GM10266 (cell line): ENCODE results near the gene IFNW1.

Source experiments
- DNase-seq: peaks from one replicate; pipeline ENCODE4 v3.0.0; 2012; ENCODE audit errors: extremely low spot score
- CTCF ChIP-seq: IDR thresholded peaks from 2 replicates; pipeline ENCODE4 v1.5.1; 2012; ENCODE audit warnings: mild to moderate bottlenecking, low read depth; ENCODE audit not compliant: control insufficient read depth, insufficient read depth; ENCODE audit errors: missing control alignments

The IFNW1 gene

GRCh38 chr9:21097817-21098216 is 43.8 kb downstream of the IFNW1 start:
- DNase-seq, result no peak
- TF ChIP-seq CTCF, result no peak

GRCh38 chr9:21096901-21097255 is 44.8 kb downstream of the IFNW1 start:
- TF ChIP-seq CTCF, result no peak
- DNase-seq, result no peak

GRCh38 chr9:21096172-21096900 is 45.3 kb downstream of the IFNW1 start:
- DNase-seq, result peak; percentile 44
- no peak for TF ChIP-seq CTCF

- no peak for DNase-seq
- TF ChIP-seq CTCF, result no peak
Observed at GRCh38 chr9:21095561-21095960, 46.1 kb downstream of the IFNW1 start.
